Measurements from ENCODE around the gene TMEM130. TPM values are rescaled to one million over a fixed set of nuclear protein-coding genes. Genes with fewer than 3 reads are reported as not detected.

TMEM130 gene
- total RNA-seq, 1 experiment from 2014 or later, result not detected

DNA sequence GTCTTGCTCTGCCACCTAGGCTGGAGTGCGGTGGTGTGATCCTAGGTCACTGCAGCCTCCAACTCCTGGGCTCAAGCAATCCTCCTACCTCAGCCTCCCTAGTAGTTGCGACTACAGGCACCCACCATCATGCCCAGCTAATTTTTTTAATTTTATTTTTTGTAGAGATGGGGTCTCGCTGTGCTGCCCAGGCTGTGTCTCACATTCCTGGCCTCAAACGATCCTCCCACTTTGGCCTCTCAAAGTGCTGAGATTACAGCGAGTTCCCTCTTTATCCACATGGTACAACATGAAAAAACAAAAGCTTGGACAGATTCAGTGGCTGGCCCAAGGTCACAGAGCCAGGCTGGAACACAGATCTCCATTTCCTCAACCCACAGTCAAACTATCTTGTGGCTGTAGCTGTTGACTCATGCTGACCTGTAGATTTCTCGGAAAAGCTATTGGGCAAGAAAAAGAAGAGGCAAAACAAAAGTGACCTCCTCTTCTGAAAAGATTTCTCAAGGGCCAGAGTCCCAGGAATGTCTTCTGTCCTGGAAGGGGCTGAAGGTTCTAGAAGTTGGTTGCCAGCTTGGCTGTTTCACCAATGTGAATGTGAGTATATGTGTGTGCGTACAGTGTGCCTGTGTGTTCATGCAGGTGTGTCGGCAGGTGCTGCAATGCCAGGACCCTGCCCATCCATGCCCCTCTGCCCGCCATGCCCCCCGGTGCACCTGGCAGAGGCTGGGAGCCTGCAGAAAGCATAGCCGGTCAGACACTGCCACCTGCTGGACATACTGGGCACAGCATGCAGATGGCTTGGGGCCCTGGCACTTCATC, 28.4 kb downstream of the TMEM130 start:
- CTCF ChIA-PET, result interaction anchor here (0.7 to 1.9 kb wide), 9 partner anchors 10 to 576 kb away, joined by 3 to 7 read pairs (median 3); no protein-coding TSS in a partner anchor
- TF ChIP-seq, protein P1, sequence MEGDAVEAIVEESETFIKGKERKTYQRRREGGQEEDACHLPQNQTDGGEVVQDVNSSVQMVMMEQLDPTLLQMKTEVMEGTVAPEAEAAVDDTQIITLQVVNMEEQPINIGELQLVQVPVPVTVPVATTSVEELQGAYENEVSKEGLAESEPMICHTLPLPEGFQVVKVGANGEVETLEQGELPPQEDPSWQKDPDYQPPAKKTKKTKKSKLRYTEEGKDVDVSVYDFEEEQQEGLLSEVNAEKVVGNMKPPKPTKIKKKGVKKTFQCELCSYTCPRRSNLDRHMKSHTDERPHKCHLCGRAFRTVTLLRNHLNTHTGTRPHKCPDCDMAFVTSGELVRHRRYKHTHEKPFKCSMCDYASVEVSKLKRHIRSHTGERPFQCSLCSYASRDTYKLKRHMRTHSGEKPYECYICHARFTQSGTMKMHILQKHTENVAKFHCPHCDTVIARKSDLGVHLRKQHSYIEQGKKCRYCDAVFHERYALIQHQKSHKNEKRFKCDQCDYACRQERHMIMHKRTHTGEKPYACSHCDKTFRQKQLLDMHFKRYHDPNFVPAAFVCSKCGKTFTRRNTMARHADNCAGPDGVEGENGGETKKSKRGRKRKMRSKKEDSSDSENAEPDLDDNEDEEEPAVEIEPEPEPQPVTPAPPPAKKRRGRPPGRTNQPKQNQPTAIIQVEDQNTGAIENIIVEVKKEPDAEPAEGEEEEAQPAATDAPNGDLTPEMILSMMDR (IDR thresholded peaks at IDR 0.05; ENCODE audit: unreplicated experiment), result peak; percentile 85
- H3K27ac Mint-ChIP-seq (ENCODE audit: unreplicated experiment), result no peak overlapping the region
- H3K4me1 Mint-ChIP-seq (ENCODE audit: low read depth, unreplicated experiment), result no peaks in the 10 kb centered on the region
- intact Hi-C loops (cut with micrococcal nuclease; ENCODE audit: unreplicated experiment), result loop anchor here (1.0 to 5.0 kb wide), 3 partner anchors 84 to 544 kb away; no protein-coding TSS in a partner anchor
- peak; percentile 72 for DNase-seq
- no peaks in the 10 kb centered on the region for H3K9me3 Mint-ChIP-seq (ENCODE audit: low read depth, unreplicated experiment)
- BruUV-seq (replicated peaks), result no TSS peak
- no peaks in the 10 kb centered on the region for H3K36me3 Mint-ChIP-seq (ENCODE audit: insufficient read depth, unreplicated experiment)
- H3K27me3 Mint-ChIP-seq (ENCODE audit: unreplicated experiment), result peaks cover 13% of the 10 kb centered on the region
- no peak overlapping the region for H3K4me3 Mint-ChIP-seq (ENCODE audit: low read depth, unreplicated experiment)

DNA sequence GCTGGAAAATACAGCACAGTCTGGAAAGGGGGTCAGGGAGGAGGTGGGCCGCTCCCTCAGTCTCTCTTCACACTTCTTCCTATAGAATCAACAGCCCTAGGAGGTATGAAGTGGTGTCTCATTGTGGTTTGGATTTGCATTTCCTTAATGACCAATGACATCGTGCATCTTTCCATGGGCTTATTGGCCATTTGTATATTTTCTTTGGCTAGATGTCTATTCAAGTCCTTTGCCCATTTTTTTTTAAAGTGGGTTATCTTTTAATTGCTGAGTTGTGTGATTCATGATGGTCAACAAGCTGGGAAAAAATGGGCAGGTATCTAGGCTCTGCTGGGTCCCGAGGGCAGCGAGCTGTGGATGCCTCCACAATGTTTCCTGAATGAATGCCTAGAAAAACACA, 29.1 kb downstream of the TMEM130 start:
- Mint-ChIP-seq H3K36me3 (ENCODE audit: insufficient read depth, unreplicated experiment) (no peaks in the 10 kb centered on the region), H3K9me3 (ENCODE audit: low read depth, unreplicated experiment) (no peaks in the 10 kb centered on the region), H3K4me3 (ENCODE audit: low read depth, unreplicated experiment) (no peak overlapping the region), H3K27me3 (ENCODE audit: unreplicated experiment) (peaks cover 13% of the 10 kb centered on the region), H3K27ac (ENCODE audit: unreplicated experiment) (no peak overlapping the region), H3K4me1 (ENCODE audit: low read depth, unreplicated experiment) (no peaks in the 10 kb centered on the region)
- intact Hi-C loops (cut with micrococcal nuclease; ENCODE audit: unreplicated experiment), result loop anchor here (1.0 to 5.0 kb wide), 3 partner anchors 83 to 543 kb away; no protein-coding TSS in a partner anchor
- TF ChIP-seq, protein P1 (IDR thresholded peaks at IDR 0.05; ENCODE audit: unreplicated experiment), result no peak
- CTCF ChIA-PET, result interaction anchor here (0.7 to 1.9 kb wide), 8 partner anchors 9 to 421 kb away, joined by 3 to 7 read pairs (median 3); no protein-coding TSS in a partner anchor
- DNase-seq, result no peak
- no TSS peak for BruUV-seq (replicated peaks)

DNA sequence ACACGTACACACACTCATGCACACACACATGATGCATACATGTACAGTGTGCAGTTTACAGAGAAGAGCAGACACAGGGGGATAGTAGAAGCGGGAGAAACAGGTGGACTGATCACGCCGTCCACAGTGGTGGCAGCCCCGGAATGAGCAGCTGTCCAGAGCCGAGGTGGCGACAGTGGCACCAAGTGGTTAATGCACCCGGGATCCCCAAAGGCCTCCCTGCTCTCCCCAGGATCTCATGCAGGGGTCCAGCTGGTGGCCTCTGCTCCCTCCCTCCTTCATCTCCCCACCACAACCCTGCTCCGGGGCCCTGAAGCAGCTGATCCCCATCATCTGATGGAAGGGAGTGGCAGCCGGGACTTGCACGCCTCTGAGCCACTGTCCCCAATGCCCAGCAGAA, 29.7 kb downstream of the TMEM130 start:
- CTCF ChIA-PET, result interaction anchor here (0.6 to 1.6 kb wide), 3 partner anchors 8 to 71 kb away, joined by 3 read pairs; no protein-coding TSS in a partner anchor
- TF ChIP-seq, protein P1 (IDR thresholded peaks at IDR 0.05; ENCODE audit: unreplicated experiment), result no peak
- no peak overlapping the region for H3K4me3 Mint-ChIP-seq (ENCODE audit: low read depth, unreplicated experiment)
- no peaks in the 10 kb centered on the region for H3K4me1 Mint-ChIP-seq (ENCODE audit: low read depth, unreplicated experiment)
- no peaks in the 10 kb centered on the region for H3K36me3 Mint-ChIP-seq (ENCODE audit: insufficient read depth, unreplicated experiment)
- no TSS peak for BruUV-seq (replicated peaks)
- H3K27ac Mint-ChIP-seq (ENCODE audit: unreplicated experiment), result no peak overlapping the region
- intact Hi-C loops (cut with micrococcal nuclease; ENCODE audit: unreplicated experiment), result loop anchor here (5.0 kb wide), 2 partner anchors 83 to 543 kb away; no protein-coding TSS in a partner anchor
- H3K27me3 Mint-ChIP-seq (ENCODE audit: unreplicated experiment), result peaks cover 12% of the 10 kb centered on the region
- DNase-seq, result no peak
- H3K9me3 Mint-ChIP-seq (ENCODE audit: low read depth, unreplicated experiment), result no peaks in the 10 kb centered on the region

DNA sequence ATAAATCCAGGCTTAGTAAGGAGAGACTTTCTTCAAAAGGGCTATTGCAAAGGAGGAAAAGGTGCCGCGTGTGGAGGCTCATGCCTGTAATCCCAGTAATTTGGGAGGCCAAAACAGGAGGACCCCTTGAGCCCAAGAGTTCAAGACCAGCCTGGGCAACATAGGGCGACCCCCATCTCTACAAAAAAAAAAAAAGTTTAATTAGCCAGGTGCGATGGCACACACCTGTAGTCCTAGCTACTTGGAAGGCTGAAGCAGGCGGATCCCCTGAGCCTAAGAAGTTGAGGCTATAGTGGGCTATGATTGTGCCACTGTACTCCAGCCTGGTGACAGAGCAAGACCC, 32.2 kb downstream of the TMEM130 start:
- Mint-ChIP-seq H3K27ac (ENCODE audit: unreplicated experiment) (no peak overlapping the region), H3K36me3 (ENCODE audit: insufficient read depth, unreplicated experiment) (no peaks in the 10 kb centered on the region), H3K4me1 (ENCODE audit: low read depth, unreplicated experiment) (no peaks in the 10 kb centered on the region), H3K9me3 (ENCODE audit: low read depth, unreplicated experiment) (no peaks in the 10 kb centered on the region), H3K27me3 (ENCODE audit: unreplicated experiment) (no peaks in the 10 kb centered on the region), H3K4me3 (ENCODE audit: low read depth, unreplicated experiment) (no peak overlapping the region)
- TF ChIP-seq, protein P1 (IDR thresholded peaks at IDR 0.05; ENCODE audit: unreplicated experiment), result no peak
- intact Hi-C loops (cut with micrococcal nuclease; ENCODE audit: unreplicated experiment), result no loop called here
- BruUV-seq (replicated peaks), result no TSS peak
- no peak for DNase-seq
- CTCF ChIA-PET, result interaction anchor here (0.5 kb wide), 1 partner anchor 23 kb away, joined by 3 read pairs; no protein-coding TSS in a partner anchor

Data from Calu3 (cell line).